A673 (cell line): ENCODE results near the gene SYT7. TPM values are rescaled to one million over a fixed set of nuclear protein-coding genes. Genes with fewer than 3 reads are reported as not detected.

Experiments
- BruUV-seq: library from RNA; stranded (reverse); fragments of 400-500 nt; replicated peaks from 2 replicates; lab custom pipeline; 2021; lab: Mats Ljungman, UMichigan
- CTCF ChIA-PET: fragments of 300-600 bp; sonication (Branson Sonifier 250); formaldehyde crosslinking; loops from one replicate; lab custom pipeline; 2022; ENCODE audit warnings: antibody characterized with exemption; lab: Charles Lee
- POLR2A ChIA-PET: fragments of 300-600 bp; sonication (Branson Sonifier 250); formaldehyde crosslinking; loops from one replicate; lab custom pipeline; 2022; ENCODE audit warnings: antibody characterized with exemption; ENCODE audit not compliant: low non-redundant PET; lab: Charles Lee
- DNase-seq: peaks from one replicate; pipeline ENCODE4 v3.0.0-alpha.2; 2015; ENCODE audit warnings: low spot score
- H3K27ac ChIP-seq: fragments of 200-600 bp; sonication (generic); 2 replicates; pipeline ENCODE4 v1.5.1; 2016; ENCODE audit warnings: mixed run types, low read depth, mild to moderate bottlenecking, mixed read lengths, antibody characterized with exemption, low read length; ENCODE audit not compliant: poor library complexity, severe bottlenecking
- H3K27me3 ChIP-seq: fragments of 200-600 bp; sonication (generic); replicated peaks from 2 replicates; pipeline ENCODE4 v1.6.1; 2017; ENCODE audit warnings: mixed run types, low read depth, mild to moderate bottlenecking, mixed read lengths, antibody characterized with exemption, low read length; ENCODE audit not compliant: insufficient read depth, poor library complexity
- H3K36me3 ChIP-seq: fragments of 200-600 bp; sonication (generic); 2 replicates; pipeline ENCODE4 v1.6.1; 2016; ENCODE audit warnings: mixed run types, mild to moderate bottlenecking, mixed read lengths, antibody characterized with exemption, low read length; ENCODE audit not compliant: insufficient read depth, poor library complexity, severe bottlenecking
- H3K4me1 ChIP-seq: fragments of 200-600 bp; sonication (generic); 2 replicates; pipeline ENCODE4 v1.6.1; 2017; ENCODE audit warnings: mixed run types, mild to moderate bottlenecking, mixed read lengths, antibody characterized with exemption, low read length; ENCODE audit not compliant: insufficient read depth, poor library complexity, severe bottlenecking
- H3K4me3 ChIP-seq: fragments of 200-600 bp; sonication (generic); 2 replicates; pipeline ENCODE4 v1.5.1; 2016; ENCODE audit warnings: low read depth, mixed run types, mild to moderate bottlenecking, mixed read lengths, low read length; ENCODE audit not compliant: poor library complexity, severe bottlenecking
- H3K9me3 ChIP-seq: fragments of 200-600 bp; sonication (generic); 2 replicates; pipeline ENCODE4 v1.6.1; 2016; ENCODE audit warnings: mixed run types, low read depth, mild to moderate bottlenecking, mixed read lengths, antibody characterized with exemption, low read length; ENCODE audit not compliant: poor library complexity, severe bottlenecking
- CTCF ChIP-seq: fragments of 300-800, 200-600 bp; sonication (generic); conservative IDR thresholded peaks from 2 replicates; pipeline ENCODE4 v1.5.1; 2017; ENCODE audit warnings: low read depth, mild to moderate bottlenecking, antibody characterized with exemption, low read length, moderate library complexity, mixed read lengths
- EZH2 ChIP-seq: fragments of 200-600 bp; sonication (generic); IDR thresholded peaks from 2 replicates; pipeline ENCODE4 v1.6.1; 2017; ENCODE audit warnings: borderline replicate concordance, low read depth, mild to moderate bottlenecking, mixed read lengths, antibody characterized with exemption, low read length; ENCODE audit not compliant: poor library complexity, severe bottlenecking
- intact Hi-C: fragments of 100-400 bp; cut with micrococcal nuclease; formaldehyde crosslinking; loops from one replicate; pipeline ENCODE4 v1.10.0; 2022; ENCODE audit not compliant: unreplicated experiment
- total RNA-seq: library from RNA; stranded (reverse); gene quantifications from 2 replicates; pipeline ENCODE4 v1.2.3, GENCODE V29; 2021

The SYT7 gene
- total RNA-seq, 1 experiment from 2014 or later, result 1.3 TPM

GRCh38 chr11:61536676-61537270, 44.1 kb downstream of the SYT7 start:
- intact Hi-C loops, result no loop called here
- Histone ChIP-seq H3K4me3 (no peak overlapping the region), H3K9me3 (no peaks in the 10 kb centered on the region), H3K27ac (no peak overlapping the region), H3K27me3 (no peaks in the 10 kb centered on the region), H3K36me3 (no peaks in the 10 kb centered on the region), H3K4me1 (no peaks in the 10 kb centered on the region)
- POLR2A ChIA-PET, result no interaction called here
- CTCF ChIA-PET, result no interaction called here
- TF ChIP-seq CTCF, result no peak
- TF ChIP-seq EZH2, result no peak
- DNase-seq, result no peak
- no TSS peak for BruUV-seq

- TF ChIP-seq EZH2 (no peak), CTCF (no peak)
- Histone ChIP-seq H3K4me3 (no peak overlapping the region), H3K36me3 (no peaks in the 10 kb centered on the region), H3K9me3 (no peaks in the 10 kb centered on the region), H3K27me3 (no peaks in the 10 kb centered on the region), H3K4me1 (no peaks in the 10 kb centered on the region), H3K27ac (no peak overlapping the region)
- POLR2A ChIA-PET, result no interaction called here
- CTCF ChIA-PET, result no interaction called here
- no TSS peak for BruUV-seq
- DNase-seq, result no peak
- intact Hi-C loops, result no loop called here
Observed at GRCh38 chr11:61535998-61536675, 44.7 kb downstream of the SYT7 start.

- DNase-seq, result no peak
- H3K27ac ChIP-seq, result no peak overlapping the region
- ChIA-PET POLR2A (no interaction called here), CTCF (no interaction called here)
- no peak for TF ChIP-seq CTCF
- TF ChIP-seq EZH2, result no peak
- H3K4me1 ChIP-seq, result no peaks in the 10 kb centered on the region
- intact Hi-C loops, result loop anchor here (5.0 kb wide), 3 partner anchors 58 to 102 kb away; no protein-coding TSS in a partner anchor
- no peaks in the 10 kb centered on the region for H3K27me3 ChIP-seq
- H3K4me3 ChIP-seq, result no peak overlapping the region
- BruUV-seq, result no TSS peak
- H3K9me3 ChIP-seq, result no peaks in the 10 kb centered on the region
- H3K36me3 ChIP-seq, result no peaks in the 10 kb centered on the region
Observed at GRCh38 chr11:61534933-61535839, 45.7 kb downstream of the SYT7 start.
